HG03095 (cell line): ENCODE measurements around the gene CDHR5.
"Not testable (repeated sequence)": the region's sequence is repeated elsewhere in the genome, so short reads cannot be mapped to it uniquely, and the experiment has no call there.

ENCODE experiments used
- ATAC-seq: cut with Tn5 transposase; IDR thresholded peaks from one replicate; pipeline ENCODE4 v1.9.1; 2021; ENCODE audit warnings: moderate library complexity; ENCODE audit not compliant: unreplicated experiment

The CDHR5 gene

GRCh38 chr11:624705-625635 is at the start of gene CDHR5:
TSS of gene CDHR5 (minus strand) at chr11:624955. CDS start at chr11:624902, 53 bp downstream.
- ATAC-seq, result no peak

- no peak for ATAC-seq
Measured at GRCh38 chr11:674406-674805, 49.7 kb upstream of the CDHR5 start.

- no peak for ATAC-seq
Measured at GRCh38 chr11:673866-674265, 49.1 kb upstream of the CDHR5 start.

GRCh38 chr11:665704-666281 is 41.0 kb upstream of the CDHR5 start:
- ATAC-seq, result no peak

GRCh38 chr11:665062-665703 is 40.4 kb upstream of the CDHR5 start:
- no peak for ATAC-seq

- no peak for ATAC-seq
Measured at GRCh38 chr11:662689-663274, 38.0 kb upstream of the CDHR5 start.

- ATAC-seq, result no peak
Measured at GRCh38 chr11:660681-661444, 36.1 kb upstream of the CDHR5 start.

GRCh38 chr11:660281-660680 is 35.5 kb upstream of the CDHR5 start:
- no peak for ATAC-seq

- ATAC-seq, result no peak
Measured at GRCh38 chr11:659532-660085, 34.9 kb upstream of the CDHR5 start.

- no peak for ATAC-seq
Measured at GRCh38 chr11:657691-658126, 33.0 kb upstream of the CDHR5 start.

- no peak for ATAC-seq
Measured at GRCh38 chr11:656866-657265, 32.1 kb upstream of the CDHR5 start.

GRCh38 chr11:656426-656825 is 31.7 kb upstream of the CDHR5 start:
- ATAC-seq, result no peak

GRCh38 chr11:655036-655726 is 30.4 kb upstream of the CDHR5 start:
- ATAC-seq, result no peak

- not testable (repeated sequence) for ATAC-seq
Measured at GRCh38 chr11:654444-654843, 29.7 kb upstream of the CDHR5 start.

GRCh38 chr11:653837-654236 is 29.1 kb upstream of the CDHR5 start:
- no peak for ATAC-seq

GRCh38 chr11:653136-653535 is 28.4 kb upstream of the CDHR5 start:
- ATAC-seq, result not testable (repeated sequence)

- ATAC-seq, result no peak
Measured at GRCh38 chr11:650482-650881, 25.7 kb upstream of the CDHR5 start.

GRCh38 chr11:647672-648158 is 23.0 kb upstream of the CDHR5 start:
- not testable (repeated sequence) for ATAC-seq

GRCh38 chr11:646214-646613 is 21.5 kb upstream of the CDHR5 start:
- no peak for ATAC-seq

GRCh38 chr11:645536-645935 is 20.8 kb upstream of the CDHR5 start:
- ATAC-seq, result no peak
